Stimulated activated naive CD4-positive, alpha-beta T cell treated with Interleukin-2 at 50 U/mL for 16 hours (primary cell): ENCODE data around the gene KCNQ2.

Experiments
- DNase-seq: peaks from one replicate; lab custom pipeline; 2025; lab: John Stamatoyannopoulos, UW

Gene KCNQ2

GRCh38 chr20:63471002-63471716 is 1.3 kb downstream of the KCNQ2 start:
- no peak for DNase-seq

- DNase-seq, result no peak
Observed at GRCh38 chr20:63470410-63470809, 2.0 kb downstream of the KCNQ2 start.

- no peak for DNase-seq
Observed at GRCh38 chr20:63469713-63470101, 2.7 kb downstream of the KCNQ2 start.

GRCh38 chr20:63469019-63469712 is 3.3 kb downstream of the KCNQ2 start:
- no peak for DNase-seq

GRCh38 chr20:63468421-63468820 is 4.0 kb downstream of the KCNQ2 start:
- DNase-seq, result no peak

- no peak for DNase-seq
Observed at GRCh38 chr20:63467294-63468083, 5.0 kb downstream of the KCNQ2 start.

- DNase-seq, result no peak
Observed at GRCh38 chr20:63466861-63467260, 5.6 kb downstream of the KCNQ2 start.

GRCh38 chr20:63466250-63466825 is 6.1 kb downstream of the KCNQ2 start:
- DNase-seq, result no peak

GRCh38 chr20:63465380-63466249 is 6.8 kb downstream of the KCNQ2 start:
- no peak for DNase-seq

GRCh38 chr20:63464289-63464635 is 8.2 kb downstream of the KCNQ2 start:
- no peak for DNase-seq

- DNase-seq, result no peak
Observed at GRCh38 chr20:63463400-63464288, 8.8 kb downstream of the KCNQ2 start.

- no peak for DNase-seq
Observed at GRCh38 chr20:63462244-63462643, 10.2 kb downstream of the KCNQ2 start.

- no peak for DNase-seq
Observed at GRCh38 chr20:63461104-63461763, 11.2 kb downstream of the KCNQ2 start.

- no peak for DNase-seq
Observed at GRCh38 chr20:63459070-63459380, 13.4 kb downstream of the KCNQ2 start.

- no peak for DNase-seq
Observed at GRCh38 chr20:63458170-63459069, 14.0 kb downstream of the KCNQ2 start.

GRCh38 chr20:63457737-63458136 is 14.7 kb downstream of the KCNQ2 start:
- DNase-seq, result no peak

- no peak for DNase-seq
Observed at GRCh38 chr20:63456429-63457284, 15.8 kb downstream of the KCNQ2 start.

GRCh38 chr20:63455568-63455859 is 16.9 kb downstream of the KCNQ2 start:
- no peak for DNase-seq
